GM23248 (cell line): ENCODE measurements around the gene ADORA3.

ENCODE experiments used
- EZH2 ChIP-seq: fragments of 200-600 bp; sonication (generic); IDR thresholded peaks from 2 replicates; pipeline ENCODE4 v1.6.1; 2018; ENCODE audit warnings: antibody characterized with exemption, mild to moderate bottlenecking; ENCODE audit not compliant: insufficient read depth, poor library complexity, severe bottlenecking
- EZH2phosphoT487 ChIP-seq: fragments of 200-600 bp; sonication (generic); IDR thresholded peaks from 2 replicates; pipeline ENCODE4 v1.6.1; 2018; ENCODE audit warnings: antibody characterized with exemption, moderate library complexity, mild to moderate bottlenecking, low read depth; ENCODE audit not compliant: insufficient read depth

GRCh38 chr1:111515291-111516004 is 12.0 kb upstream of the ADORA3 start:
- TF ChIP-seq EZH2: no peak
- TF ChIP-seq EZH2phosphoT487: no peak
